ENCODE measurements around the gene LRRC45.

The LRRC45 gene

DNA sequence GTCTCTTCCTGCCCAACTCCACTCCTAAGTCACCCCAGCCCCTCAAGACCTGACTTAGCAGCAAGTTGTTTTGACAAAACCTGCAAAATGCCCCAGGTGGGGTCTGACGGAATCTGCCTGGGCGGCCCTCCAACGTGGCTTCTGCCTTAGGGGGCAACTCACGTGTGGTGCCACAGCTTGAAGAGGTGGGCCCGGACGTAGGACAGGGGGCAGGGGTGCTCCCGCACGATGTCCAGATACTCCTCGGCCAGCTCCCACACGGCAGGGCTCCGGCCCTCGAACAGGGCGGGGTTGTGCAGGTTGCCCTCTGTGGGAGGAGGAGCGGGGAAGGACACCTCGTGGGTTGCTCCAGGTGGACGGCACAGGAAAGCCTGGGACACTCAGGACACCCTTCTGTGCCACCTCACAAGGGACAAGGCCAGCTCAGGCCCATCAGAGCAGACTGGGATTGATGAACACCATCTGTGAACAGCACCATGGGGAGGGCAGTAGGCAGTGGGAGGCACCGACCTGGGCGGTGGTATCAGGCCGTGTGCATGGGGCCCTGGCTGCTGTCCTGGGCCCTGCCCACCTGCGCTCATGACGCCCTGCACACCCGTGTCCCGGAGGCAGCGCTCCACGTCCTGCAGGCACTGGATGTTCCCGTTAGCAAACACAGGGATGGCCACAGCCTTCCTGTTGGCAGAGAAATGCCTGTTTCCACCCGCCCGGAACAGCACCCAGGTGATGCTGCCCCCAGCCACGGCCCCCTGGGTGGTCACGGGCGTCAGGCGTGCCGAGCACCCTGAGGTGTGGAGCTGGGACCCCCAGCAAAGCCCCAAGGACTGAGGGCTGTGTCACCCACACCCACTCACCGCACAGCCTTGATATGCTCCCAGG lies 38.2 kb downstream of the LRRC45 start:
- DNase-seq, result no peak

DNA sequence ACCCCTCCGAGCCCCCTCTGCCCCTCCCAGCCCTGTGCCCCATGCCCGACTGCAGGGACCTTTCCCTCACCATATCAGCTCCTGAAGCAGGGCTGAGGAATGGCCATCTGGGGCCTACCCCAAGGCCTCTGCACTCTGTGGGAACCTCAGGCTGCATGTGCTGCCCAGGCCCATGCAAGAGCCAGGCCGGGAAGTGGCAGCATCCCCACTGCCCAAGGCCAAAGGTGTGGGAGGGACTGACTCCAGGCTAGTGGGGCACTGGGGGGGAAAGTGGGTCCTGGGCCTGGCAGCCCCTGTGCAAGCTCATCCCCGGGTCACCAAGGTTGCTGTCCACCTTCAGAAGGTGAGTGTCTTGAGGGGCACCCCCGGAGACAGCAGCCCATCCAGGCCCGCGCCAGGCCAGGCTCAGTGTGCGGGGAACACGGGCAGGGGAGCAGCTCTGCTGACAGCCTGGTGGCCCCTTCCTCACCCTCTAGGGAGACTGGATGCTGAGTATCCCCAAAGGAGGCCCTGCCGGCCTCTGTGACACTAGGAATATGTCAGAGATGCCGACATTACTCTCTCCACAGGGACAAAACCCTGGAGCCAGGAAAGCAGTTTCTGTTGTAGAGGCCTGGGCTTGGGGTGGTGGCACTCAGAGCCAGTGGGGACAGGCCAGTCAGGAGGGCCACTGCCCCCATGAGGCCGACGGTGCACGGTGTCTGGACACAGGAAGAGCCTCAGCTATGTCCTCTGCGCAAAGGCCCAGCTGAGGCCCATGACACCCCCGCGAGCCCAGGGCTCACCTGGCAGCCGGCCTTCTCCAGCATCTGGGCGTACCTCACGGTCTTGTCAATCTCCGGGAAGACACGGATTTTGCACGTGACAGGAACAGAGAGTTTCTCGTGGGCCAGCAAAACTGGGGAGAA lies 39.2 kb downstream of the LRRC45 start:
- no peak for DNase-seq

DNA sequence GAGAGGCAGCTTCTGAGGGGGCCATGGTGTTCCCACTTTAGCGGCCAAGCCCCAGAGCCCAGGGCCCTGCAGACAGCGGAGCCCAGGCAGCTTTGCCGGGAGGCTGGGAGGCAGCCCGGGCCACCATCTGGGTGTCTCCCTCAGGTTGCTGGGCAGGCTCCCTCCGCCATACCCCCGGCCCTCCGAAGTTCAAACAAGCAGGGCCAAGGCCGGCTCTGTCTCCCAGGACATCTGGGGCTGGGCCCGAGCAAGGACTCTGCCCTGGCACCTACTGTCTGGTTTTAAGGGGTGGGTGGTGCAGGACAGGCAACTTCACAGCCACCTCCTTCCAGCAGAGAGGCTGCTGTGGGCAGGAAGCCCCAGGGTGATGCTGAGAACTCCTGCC lies 39.9 kb downstream of the LRRC45 start:
- no peak for DNase-seq

DNA sequence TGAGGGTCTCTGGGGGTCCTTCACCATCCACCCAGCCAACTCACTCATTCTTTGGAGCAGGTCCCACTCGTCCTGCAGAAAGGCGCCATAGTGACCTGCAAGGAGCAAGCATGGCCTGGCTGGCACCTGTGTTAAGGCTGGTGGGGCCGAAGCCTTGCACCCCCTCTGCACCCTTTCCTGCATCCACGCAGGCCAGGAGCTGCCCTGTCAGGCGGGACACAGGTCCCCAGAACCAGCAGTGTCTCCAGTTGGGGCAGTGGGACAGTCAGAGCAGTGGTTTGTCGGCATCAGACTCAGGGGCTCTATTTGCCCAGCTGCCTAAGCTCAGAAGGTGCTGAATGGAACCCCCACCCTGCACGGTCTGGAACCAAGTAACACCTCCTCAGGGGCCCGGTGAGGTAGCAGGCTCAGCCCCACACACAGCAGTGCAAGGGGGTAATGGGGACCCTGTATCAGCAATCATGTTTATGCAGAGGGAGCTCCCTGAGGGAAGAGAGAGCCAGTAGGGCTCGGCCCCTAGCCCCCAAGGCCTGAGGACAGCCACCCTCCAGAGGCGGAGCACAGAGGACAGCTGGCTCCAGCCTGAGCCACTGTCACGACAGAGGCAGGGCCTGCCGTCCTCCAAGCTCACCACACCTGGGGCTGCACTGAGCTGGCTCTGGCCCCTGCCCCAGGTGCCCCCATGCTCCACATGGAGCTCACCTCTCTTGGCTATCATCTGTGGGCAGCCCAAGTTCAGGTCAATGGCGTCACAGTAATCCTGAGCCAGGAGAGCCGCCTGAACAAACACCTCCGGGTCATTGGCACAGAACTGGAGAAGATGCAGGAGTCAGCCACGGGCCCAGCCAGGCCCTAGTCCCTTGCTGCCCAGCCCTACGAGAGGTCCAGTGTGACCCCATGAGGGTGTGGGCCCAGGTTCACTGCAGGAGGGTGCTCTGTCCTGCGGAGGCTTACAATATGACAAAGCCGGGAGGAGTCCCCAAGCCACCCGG lies 40.6 kb downstream of the LRRC45 start:
- DNase-seq, result no peak

DNA sequence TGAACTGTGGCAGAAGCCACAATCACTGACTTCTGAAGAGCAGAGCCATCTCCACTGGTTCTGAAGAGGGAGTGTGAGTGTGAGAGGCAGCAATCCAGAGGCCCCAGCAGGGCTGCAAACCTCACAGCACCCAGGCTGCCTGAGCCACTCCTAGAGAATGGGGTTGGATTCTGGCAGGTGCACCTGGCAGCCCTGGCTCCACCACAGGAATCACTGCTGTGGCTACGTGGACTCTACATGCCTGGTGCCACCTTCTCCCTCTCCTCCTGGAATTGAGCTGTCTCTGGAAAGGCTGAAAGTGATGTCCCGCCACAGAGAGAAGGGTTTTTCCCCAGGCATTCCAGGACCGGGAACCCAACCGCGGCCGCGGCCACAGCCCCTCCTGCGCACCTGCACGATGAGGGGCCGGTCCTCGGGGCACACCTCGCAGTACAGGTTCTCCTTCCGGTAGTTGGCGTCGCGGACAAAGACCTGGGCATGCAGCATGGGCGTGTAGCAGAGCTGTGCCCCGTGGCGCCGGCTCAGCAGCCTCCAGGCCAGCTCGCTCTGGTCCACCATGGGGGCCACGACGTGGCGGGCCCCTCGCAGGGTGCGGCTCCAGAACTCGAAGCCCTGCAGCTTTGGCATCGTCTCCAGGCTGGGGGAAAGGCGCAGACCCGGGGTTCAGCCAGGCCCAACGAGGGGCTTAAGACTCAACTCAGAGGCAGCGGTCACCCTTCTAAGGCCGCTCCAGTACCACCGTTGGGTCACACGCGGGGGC lies 41.5 kb downstream of the LRRC45 start:
- DNase-seq, result no peak

DNA sequence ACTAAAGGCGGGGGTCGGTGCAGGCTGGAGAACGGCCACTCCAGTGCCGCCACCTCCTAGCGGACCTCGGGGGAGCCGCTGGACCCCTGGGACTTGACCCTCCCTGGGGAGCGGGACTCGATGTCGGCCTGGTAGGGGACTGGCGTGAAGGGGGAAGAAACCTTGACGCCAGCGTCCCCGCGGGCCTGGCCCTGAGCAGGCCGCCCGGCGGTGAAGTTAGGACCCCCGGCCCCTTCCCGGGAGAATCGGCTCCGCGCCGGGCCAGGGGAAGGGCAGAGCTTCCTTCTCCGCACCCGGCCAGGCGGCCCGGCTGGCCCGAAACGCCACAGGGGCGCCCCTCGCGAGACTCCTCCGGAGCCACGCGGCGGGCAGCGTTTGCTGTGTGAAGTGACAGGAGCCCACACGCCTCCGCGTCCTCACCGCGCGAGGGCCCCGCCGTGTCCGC lies 42.1 kb downstream of the LRRC45 start:
- DNase-seq, result peak in 1 of 51 donors; percentile 43

DNA sequence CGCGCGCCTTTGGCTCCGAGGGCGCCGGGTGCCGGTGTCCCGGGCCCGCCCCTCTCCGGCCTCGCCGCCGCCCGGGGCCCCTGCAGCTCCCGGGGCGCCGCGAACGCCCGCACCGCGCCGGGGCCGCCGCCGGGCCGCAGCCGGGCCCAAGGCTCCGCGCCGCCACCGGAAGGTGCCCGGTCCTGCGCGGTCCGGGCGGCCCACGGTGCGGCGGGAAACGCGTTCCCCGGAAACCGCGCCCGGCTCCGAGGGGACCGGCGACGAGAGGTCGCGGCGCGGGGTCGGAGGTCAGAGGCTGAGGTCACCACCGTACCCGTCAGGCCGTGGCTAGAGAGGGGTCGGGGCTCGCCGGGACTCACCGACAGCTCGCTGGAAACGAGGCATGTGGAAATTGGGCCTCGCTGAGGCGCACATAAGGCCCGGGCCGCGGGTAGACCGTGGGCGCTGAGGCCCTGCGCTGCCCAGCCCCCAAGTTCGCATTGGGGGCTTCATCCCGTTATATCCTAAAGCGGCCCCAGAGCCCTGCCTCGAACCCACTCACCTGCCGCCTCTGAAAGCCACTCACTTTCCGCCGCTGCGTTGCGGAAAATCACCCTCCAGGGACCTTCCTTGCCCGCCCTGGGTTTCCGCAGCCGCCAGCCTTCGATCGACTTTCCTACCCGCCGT lies 42.7 kb downstream of the LRRC45 start, which contains the start of gene DUS1L:
TSS of gene DUS1L (minus strand) at position 167 of the 666 bp plus-strand sequence. CDS start 745 bp downstream, outside the sequence.
- peak in 39 of 51 donors; percentile 8 to 75 (median 36) for DNase-seq

DNA sequence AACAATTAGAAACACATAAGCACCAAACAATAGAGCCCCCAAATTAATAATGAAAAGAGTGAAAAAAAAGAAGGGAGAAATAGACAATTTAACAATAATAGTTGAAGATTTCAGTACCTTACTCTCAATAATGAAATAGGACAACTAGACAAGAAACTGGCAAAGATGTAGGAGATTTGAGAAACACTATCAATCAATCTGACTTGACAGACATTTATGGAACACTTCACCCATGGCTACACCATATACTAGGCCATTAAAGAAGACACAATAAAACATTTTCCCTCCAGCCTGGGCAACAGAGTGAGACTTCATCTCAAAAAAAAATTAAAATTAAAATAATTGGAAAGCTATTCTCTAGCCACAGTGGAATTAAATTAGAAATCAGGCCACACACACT lies 47.5 kb downstream of the LRRC45 start:
- no peak for DNase-seq

DNA sequence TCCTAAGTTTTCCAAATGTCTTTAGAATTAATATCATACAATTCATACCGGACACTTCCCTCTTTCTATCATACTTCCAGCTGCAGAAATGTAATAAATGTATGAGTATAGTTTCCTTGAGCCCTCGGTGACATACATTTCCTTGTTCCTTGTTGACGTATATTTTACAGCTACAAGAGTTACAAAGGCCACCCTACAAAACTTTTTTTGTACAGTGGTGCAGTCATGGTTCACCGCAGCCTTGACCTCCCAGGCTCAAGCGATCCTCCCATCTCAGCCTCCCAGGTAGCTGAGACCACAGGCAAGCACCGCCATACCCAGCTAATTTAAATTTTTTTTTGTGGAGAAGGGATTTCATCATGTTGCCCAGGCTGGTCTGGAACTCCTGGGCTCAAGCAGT lies 49.7 kb downstream of the LRRC45 start:
- no peak for DNase-seq

DNA sequence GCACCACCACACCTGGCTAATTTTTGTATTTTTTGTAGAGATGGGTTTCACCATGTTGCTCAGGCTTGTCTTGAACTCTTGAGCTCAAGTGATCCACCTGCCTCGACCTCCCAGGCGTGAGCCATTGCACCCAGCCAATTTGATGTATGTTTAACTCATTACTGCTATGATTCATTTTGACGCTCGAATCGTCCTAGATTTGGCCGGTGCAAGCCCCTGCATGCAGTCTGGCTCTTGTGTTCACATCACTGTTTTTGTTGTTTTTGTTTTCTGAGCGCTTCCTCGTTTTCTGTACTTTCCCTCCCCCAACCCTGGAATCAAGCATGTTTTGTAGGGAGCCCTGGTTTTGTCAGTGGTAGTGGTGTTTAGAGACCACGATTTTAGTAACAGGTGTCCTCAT lies 50.3 kb downstream of the LRRC45 start:
- DNase-seq, result no peak

DNA sequence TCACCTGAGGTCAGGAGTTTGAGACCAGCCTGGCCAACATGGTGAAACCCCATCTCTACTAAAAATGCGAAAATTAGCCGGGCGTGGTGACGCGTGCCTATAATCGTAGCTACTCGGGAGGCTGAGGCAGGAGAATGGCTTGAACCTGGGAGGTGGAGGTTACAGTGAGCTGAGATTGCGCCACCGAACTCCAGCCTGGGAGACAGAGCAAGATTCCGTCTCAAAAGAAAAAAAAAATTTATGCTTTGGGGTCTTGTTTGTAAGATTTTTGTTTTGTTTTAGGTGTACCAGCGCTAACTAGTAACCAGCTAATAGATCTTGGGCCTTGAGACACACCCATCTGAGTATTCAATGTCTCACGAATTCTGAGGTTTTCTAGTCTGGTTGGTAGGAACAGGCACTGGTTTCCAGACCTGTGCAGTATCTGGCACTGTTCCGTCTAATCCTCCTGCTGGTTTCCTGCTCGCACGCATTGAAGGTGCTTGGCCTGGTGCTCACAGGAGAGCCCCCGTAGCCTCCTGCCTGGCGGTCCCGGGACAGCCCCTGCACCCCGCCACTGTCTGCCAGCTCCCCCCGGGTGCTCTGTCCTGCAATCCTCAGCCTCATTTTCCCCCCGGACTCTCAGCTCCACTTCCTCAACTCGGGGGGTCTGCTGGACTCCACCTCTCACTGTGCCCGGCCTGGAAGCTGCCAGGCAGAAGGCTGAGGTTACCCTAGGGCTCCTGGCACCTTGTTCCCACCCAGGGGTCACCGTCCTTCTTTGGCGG lies 53.1 kb downstream of the LRRC45 start:
- no peak for DNase-seq

DNA sequence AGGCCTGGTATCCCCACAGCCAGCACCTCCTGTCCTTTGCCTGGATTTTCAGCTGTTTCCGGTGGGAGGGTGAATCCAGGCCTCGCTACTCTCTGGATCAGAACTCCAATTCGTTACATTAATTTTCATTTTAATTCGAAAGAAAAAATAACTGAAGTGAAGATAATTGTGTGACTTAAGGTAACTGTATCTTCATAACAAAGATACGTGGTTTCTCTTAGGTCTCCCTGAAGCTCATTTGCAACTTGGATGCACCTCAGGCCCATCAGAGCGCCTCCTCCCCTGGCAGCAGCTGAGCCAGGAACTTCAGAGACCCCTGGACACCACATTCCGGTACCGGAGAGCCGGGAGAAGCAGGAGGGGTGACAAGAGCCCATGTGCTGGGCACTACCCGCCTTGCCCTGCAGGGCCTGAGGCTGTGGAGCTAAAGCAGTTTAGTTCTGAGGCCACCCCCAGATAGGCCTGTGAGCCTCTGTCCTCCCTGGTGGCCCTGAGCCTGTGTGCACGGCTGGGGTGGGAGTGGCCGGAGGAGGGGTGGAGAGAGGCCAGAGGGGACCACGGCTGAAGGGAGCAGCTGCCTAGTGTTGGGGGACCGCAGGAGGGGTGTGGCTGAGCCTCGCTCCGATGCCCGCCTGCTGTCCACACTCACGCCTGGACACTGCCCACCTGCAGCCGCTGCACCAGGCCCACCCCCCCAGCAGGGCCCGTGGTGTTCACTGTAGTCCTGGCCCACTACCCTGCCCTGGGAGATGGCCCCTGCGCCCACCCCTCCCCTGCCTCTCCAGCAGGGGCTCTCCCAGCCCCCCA lies 53.9 kb downstream of the LRRC45 start:
- DNase-seq, result no peak

DNA sequence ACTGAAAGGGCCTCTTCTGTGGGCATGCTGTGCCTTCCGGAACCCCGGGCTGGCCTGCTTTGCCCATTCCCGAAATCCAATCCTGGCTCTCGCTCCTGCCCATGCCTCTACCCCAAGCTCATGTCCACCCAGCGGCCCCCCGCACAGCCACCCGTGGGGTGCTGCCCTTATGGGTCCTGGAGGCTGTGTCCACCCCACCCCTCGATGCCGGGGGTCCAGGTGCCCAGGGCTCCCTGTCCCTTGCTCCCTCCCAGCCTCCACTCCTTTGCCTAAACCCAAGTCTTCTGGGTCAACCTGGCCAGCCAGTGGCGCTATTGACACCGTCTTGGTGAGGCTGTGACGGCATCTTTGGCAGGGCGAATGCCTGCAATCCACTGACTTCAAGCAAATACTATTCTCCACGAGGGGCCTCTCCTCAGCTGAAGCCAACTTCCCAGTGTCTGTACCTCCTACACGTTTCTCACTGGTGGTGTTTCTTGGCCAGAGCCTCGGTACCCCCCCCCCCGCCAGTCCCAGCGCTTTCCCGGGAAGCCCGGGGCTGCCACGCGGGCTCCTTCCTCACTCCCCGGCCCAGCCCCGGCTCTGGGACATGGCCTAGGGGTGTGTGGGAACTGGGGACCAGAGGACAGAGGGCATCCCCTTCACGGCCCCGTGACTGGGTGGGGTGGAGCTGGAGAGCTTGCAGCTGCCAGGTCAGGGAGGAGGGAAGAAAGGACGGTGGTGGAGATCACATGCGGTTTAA lies 54.7 kb downstream of the LRRC45 start:
- DNase-seq, result peak in 3 of 51 donors; percentile 8 to 42 (median 22)

DNA sequence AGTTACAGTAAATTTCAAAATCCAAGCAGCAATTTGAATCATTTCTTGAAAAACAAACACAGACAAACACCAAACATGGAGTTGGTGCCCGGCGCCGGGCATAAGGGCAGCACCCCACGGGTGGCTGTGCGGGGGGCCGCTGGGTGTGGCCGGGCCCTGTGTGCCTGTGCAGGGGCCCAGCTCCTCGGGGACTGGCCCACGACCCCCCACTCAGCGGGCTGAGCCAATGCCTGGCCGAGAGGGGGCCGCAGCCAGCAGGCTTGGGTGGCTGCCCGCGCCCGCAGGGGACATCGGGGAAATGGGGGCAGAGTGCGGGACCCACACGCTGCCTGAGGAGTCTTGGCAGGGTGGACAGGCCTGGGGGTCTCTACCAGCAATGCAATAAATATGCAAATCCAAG lies 55.3 kb downstream of the LRRC45 start:
- no peak for DNase-seq

DNA sequence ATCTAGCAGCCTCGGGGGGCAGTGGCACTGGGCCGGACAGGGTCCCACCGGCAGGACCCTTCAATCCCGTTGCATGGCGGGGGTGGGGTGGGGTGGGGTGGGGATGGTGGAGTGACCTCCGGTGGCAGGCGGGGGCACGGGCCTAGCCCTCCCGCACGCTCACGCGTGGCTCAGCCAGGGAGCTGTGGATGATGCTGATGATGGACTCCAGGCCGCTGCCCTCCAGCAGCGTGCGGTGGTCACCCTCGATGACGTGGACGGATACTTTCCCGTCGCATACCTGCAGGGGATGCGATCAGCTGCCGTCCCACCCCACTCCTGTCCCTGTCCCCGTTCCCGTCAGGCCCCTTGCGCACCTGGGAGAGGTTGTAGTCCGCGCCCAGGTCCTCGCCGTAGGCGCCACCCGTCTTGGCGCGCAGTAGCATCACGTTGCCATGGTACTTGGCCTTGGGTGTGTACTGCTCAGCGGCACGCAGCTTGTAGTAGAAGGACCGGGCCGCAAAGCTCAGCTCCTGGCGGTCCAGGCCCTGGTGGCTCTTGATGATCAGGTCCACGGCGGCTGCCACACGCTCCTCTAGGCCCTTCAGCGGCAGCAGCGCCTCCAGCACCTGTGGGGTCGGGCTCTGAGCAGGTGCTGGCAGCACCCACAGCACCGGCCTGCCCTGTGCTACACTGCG lies 56.0 kb downstream of the LRRC45 start:
- DNase-seq, result no peak

DNA sequence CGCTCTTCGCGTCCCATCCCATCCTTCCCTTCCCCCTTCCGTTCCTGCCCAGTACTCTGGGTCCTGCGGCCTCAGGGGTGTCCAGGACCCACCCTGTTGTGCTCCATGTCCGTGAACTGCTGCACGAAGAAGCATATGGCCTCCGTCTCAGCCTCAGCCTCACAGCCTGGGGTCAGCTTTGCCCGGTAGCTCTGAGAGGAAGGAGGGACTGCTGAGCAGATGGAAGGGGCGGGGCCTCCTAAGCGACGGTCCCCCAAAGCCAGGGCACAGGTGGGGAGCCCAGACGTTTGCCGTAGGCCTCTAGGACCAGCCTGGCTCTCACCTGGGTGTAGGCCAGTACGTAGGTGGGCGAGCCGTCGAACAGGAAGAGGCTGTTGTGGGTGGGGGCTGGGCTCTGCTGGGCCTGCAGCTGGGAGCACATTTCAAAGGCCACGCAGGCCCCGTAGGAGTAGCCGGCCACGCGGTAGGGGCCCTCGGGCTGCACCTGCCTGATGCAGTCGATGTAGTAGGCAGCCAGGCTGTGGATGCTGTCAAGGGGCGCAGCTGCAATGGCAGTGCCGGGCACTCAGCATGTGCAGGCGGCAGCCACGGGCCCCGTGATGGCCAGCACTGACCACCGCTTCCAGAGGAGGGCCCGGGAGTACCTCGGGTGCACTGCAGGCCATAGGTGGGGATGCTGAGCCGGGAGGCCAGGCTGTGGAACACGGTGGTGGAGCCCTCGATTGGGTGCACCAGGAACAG lies 57.1 kb downstream of the LRRC45 start:
- DNase-seq, result no peak

Data from hypothalamus (tissue), 51 donors.